ENCODE measurements around the gene CUL1. TPM values are rescaled to one million over a fixed set of nuclear protein-coding genes. Genes with fewer than 3 reads are reported as not detected.
"Not testable (repeated sequence)": the region's sequence is repeated elsewhere in the genome, so short reads cannot be mapped to it uniquely, and the experiment has no call there.

CUL1 gene
- total RNA-seq, 1 experiment from 2014 or later = 53.1 TPM

DNA sequence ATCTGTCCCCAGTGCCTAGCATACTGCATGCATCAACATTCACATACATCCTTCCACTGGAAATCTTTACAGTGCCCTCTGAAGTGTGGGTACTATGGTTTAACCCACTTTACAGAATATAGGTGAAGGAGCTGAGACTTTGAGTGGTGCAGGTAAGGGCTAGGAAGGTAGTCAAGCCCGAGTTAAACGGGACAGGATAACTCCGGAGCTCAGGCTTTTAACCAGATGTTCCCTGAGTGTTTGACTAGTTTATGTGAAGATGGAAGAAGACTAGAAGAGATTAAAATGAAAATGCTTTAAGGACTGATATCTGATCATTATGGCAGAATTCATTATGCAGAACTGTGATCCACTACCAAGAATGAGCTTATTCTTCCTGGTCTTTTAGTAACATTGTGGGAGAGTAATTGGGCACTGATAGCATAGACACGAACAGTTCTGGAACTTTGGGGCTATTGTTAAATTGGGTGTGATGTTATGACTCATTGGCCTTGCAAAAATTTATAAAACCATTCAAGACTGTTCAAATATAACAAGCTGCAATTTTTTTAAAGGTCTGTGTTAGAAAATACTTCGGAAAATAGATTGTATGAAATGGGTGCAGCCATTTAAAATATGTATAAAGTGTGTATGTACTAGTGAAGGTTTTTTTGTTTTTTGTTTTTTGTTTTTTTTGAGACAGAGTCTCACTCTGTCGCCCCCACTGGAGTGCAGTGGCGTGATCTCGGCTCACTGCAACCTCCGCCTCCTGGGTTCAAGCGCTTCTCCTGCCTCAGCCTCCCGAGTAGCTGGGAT is 4.4 kb downstream of the CUL1 start:
- POLR2A ChIA-PET = no interaction called here
- H4K20me1 ChIP-seq (ENCODE audit: insufficient read depth) = peaks cover 47% of the 10 kb centered on the region; the same call in 1 of the 2 replicates
- DNase-seq (ENCODE audit: low read depth, low spot score) = no peak

DNA sequence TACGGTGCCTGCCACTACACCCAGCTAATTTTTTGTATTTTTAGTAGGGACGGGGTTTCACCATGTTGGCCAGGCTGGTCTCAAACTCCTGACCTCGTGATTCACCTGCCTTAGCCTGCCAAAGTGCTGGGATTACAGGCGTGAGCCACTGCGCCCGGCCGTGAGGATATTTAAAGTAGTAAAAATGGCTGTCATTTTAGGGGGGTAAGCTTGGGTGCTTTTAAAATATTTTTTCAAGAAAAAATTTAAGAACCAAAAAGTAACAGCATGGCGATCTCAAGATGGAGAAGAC is 4.9 kb downstream of the CUL1 start:
- BruUV-seq (replicated peaks); H3K27ac ChIP-seq (ENCODE audit: low read depth, low read length); H2AFZ ChIP-seq (ENCODE audit: low read depth, low read length, poor library complexity, severe bottlenecking); H3K9me3 ChIP-seq (ENCODE audit: control insufficient read depth in 1 of 2, insufficient read depth in 1 of 2, low read depth in 1 of 2, low read length in 2 of 2); H3K27me3 ChIP-seq (ENCODE audit: insufficient read depth, low read length); POLR2A ChIA-PET; H3K4me2 ChIP-seq (ENCODE audit: low read length); H3K4me3 ChIP-seq (replicated peaks in 1 of 2; ENCODE audit: low read depth in 1 of 2, low read length in 2 of 2); ATAC-seq; H3K36me3 ChIP-seq (ENCODE audit: control insufficient read depth in 1 of 2, insufficient read depth in 2 of 2, low read length in 2 of 2); intact Hi-C loops (cut with micrococcal nuclease); H3K9me2 ChIP-seq (ENCODE audit: insufficient read depth); RAD21 ChIA-PET (ENCODE audit: low non-redundant PET in 1 of 2, low total read pairs in 2 of 2, uncharacterized antibody in 2 of 2, unreplicated experiment in 2 of 2); DNase-seq (ENCODE audit: low read depth, low spot score); H3K9ac ChIP-seq (ENCODE audit: low read length); CTCF ChIA-PET: not testable (repeated sequence)
- Histone ChIP-seq H3K79me2 (ENCODE audit: insufficient read depth, low read length) (peaks cover 97% of the 10 kb centered on the region), H3K4me1 (ENCODE audit: control insufficient read depth in 1 of 2, insufficient read depth in 2 of 2, low read length in 2 of 2) (peaks cover 13 to 33% of the 10 kb centered on the region in 2 experiments), H4K20me1 (ENCODE audit: insufficient read depth) (peaks cover 52% of the 10 kb centered on the region; the same call in 1 of the 2 replicates)

More for the DNA sequence above, 4.4 kb downstream of the CUL1 start:
- ChIA-PET CTCF (no interaction called here), RAD21 (ENCODE audit: low non-redundant PET in 1 of 2, low total read pairs in 2 of 2, uncharacterized antibody in 2 of 2, unreplicated experiment in 2 of 2) (no interaction called here)
- Histone ChIP-seq H3K9ac (ENCODE audit: low read length) (0 out of 2 replicates have a peak overlapping the region, but pooled peaks have one; percentile 5), H3K27ac (ENCODE audit: low read depth, low read length) (no peak overlapping the region), H2AFZ (ENCODE audit: low read depth, low read length, poor library complexity, severe bottlenecking) (no peak overlapping the region), H3K9me3 (ENCODE audit: control insufficient read depth in 1 of 2, insufficient read depth in 1 of 2, low read depth in 1 of 2, low read length in 2 of 2) (no peaks in the 10 kb centered on the region), H3K9me2 (ENCODE audit: insufficient read depth) (no peaks in the 10 kb centered on the region), H3K4me1 (ENCODE audit: control insufficient read depth in 1 of 2, insufficient read depth in 2 of 2, low read length in 2 of 2) (peaks cover 13 to 35% of the 10 kb centered on the region in 2 experiments), H3K27me3 (ENCODE audit: insufficient read depth, low read length) (no peaks in the 10 kb centered on the region), H3K4me3 (replicated peaks in 1 of 2; ENCODE audit: low read depth in 1 of 2, low read length in 2 of 2) (no peak overlapping the region), H3K36me3 (ENCODE audit: control insufficient read depth in 1 of 2, insufficient read depth in 2 of 2, low read length in 2 of 2) (no peaks in the 10 kb centered on the region), H3K79me2 (ENCODE audit: insufficient read depth, low read length) (peaks cover 94% of the 10 kb centered on the region), H3K4me2 (ENCODE audit: low read length) (peak overlapping the region; percentile 14; the same call in 1 of the 2 replicates)
- TF ChIP-seq, protein P1, sequence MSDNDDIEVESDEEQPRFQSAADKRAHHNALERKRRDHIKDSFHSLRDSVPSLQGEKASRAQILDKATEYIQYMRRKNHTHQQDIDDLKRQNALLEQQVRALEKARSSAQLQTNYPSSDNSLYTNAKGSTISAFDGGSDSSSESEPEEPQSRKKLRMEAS (IDR thresholded peaks at IDR 0.05) = no peak
- no peak for TF ChIP-seq SP1 (IDR thresholded peaks at IDR 0.05; ENCODE audit: low read depth)
- TF ChIP-seq EZH2phosphoT487 (IDR thresholded peaks at IDR 0.05; ENCODE audit: borderline replicate concordance) = no peak
- TF ChIP-seq JUND (IDR thresholded peaks at IDR 0.05) = no peak
- TF ChIP-seq ZFX (IDR thresholded peaks at IDR 0.05) = no peak
- TF ChIP-seq ELF1 (IDR thresholded peaks at IDR 0.05; ENCODE audit: borderline replicate concordance, low read depth) = no peak
- TF ChIP-seq, protein P2, sequence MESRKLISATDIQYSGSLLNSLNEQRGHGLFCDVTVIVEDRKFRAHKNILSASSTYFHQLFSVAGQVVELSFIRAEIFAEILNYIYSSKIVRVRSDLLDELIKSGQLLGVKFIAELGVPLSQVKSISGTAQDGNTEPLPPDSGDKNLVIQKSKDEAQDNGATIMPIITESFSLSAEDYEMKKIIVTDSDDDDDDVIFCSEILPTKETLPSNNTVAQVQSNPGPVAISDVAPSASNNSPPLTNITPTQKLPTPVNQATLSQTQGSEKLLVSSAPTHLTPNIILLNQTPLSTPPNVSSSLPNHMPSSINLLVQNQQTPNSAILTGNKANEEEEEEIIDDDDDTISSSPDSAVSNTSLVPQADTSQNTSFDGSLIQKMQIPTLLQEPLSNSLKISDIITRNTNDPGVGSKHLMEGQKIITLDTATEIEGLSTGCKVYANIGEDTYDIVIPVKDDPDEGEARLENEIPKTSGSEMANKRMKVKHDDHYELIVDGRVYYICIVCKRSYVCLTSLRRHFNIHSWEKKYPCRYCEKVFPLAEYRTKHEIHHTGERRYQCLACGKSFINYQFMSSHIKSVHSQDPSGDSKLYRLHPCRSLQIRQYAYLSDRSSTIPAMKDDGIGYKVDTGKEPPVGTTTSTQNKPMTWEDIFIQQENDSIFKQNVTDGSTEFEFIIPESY (IDR thresholded peaks at IDR 0.05; ENCODE audit: extremely low read depth, insufficient replicate concordance, low read length) = no peak
- TF ChIP-seq CBX3 (IDR thresholded peaks at IDR 0.05; ENCODE audit: low read depth) = no peak
- TF ChIP-seq RAD21 (IDR thresholded peaks at IDR 0.05; ENCODE audit: low read depth) = no peak
- intact Hi-C loops (cut with micrococcal nuclease) = no loop called here
- ATAC-seq = no peak
- no TSS peak for BruUV-seq (replicated peaks)

Measured in HCT116 (cell line).